MM.1S (cell line): ENCODE results near the gene RND3.

ENCODE experiments used
- CTCF ChIP-seq: fragments of 300-600 bp; sonication (generic); IDR thresholded peaks from 2 replicates; pipeline ENCODE4 v1.5.1; 2016; ENCODE audit warnings: antibody characterized with exemption, low read length, mixed read lengths
- EZH2phosphoT487 ChIP-seq: fragments of 300-600 bp; sonication (generic); IDR thresholded peaks from 2 replicates; pipeline ENCODE4 v1.6.1; 2018; ENCODE audit warnings: antibody characterized with exemption, low read length

DNA sequence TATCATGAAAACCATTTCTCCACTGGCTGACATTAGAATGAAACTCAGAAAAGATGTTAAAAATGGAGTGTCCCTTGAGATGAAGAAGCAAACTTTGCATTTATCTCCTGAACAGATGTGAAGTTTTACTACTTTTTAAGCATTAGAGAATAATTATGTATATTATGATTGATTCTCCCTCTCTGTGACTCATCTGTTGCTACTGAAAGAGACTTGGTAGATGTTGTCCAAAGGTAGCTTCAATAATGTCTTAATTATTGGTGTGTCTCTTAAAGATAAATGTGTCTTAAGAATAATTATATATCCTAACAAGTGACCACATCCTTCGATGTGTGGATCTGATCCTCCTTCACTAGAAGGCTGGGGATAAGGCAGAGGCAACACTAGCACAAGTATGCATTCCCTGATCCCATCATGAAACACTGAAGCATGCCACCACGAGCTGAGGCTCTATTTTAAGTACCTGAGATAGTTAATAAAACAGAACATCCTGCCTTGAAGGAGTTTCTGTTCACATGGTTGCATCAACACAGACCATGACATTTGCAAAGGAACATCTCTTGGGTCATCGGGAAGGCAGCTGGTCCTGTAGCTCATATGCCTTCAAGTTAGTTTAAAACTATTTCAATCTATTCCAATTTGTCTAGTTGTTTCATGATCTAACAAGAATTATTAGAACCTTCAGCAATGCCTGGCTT, 15.5 kb downstream of the RND3 start:
- TF ChIP-seq CTCF = no peak
- no peak for TF ChIP-seq EZH2phosphoT487
